GM19455 (cell line): ENCODE results near the gene ACTN4.

Source experiments
- ATAC-seq: cut with Tn5 transposase; IDR thresholded peaks from one replicate; pipeline ENCODE4 v1.9.1; 2021; ENCODE audit not compliant: unreplicated experiment

The ACTN4 gene

DNA sequence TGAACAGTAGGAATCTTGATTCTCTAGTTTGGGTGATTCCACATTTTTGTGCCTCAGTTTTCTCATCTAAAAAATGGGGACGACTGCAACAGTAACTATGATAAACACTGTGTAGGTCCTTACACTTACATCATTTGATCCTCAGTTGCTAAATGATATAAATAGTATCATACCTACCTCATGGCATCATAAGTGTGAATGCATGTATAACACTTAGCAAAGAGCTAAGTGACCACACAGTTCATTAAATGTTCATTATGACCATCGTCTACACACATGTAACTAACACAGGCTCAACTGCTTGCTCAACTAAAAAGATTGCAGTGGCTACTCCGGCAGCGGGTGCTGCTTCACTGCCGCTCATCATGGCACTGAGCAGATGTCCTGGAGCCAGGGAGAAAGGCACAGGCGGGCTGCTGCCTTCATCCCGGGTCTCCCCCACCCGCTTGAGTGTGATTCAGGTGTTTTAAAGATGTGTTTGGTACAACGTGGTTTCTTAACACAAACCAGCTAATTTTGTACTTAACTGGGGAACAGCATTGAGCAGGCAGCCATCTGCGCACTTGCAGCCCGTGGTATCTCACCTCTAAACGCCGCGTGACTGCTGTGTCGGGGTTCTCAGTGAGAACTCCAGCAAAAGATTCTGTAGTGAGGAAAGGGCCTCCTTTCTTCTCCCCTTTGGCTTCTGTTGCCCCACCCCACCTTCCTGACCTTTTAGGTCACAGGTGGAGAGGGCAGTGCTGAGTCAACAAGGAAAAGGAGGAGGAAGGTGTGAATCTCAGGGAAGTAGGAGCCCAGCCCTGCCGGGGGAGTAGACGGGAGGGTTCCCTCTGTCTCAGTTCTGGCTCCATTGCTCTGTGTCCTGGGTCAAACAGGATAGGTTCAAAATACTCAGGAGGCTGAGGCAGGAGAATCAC, 11.7 kb upstream of the ACTN4 start:
- ATAC-seq: no peak

DNA sequence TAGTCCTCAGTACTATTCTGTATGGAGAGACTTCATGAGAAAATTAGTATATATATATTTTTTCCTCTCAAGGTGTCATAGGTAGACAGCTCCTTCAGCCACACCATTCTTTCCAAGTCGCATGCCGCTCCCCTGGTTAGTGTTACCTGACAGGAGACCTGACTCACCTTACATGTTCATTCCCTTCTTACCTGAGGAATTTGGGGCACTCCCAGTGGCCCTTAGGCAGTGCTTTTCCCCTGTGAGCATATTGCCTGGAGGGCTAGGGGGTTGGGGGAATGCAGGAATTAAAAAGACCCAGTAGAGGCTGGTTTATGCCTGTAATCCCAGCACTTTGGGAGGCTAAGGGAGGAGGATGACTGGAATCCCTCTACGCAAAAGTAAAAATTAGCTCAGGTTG, 9.0 kb upstream of the ACTN4 start:
- ATAC-seq: no peak

DNA sequence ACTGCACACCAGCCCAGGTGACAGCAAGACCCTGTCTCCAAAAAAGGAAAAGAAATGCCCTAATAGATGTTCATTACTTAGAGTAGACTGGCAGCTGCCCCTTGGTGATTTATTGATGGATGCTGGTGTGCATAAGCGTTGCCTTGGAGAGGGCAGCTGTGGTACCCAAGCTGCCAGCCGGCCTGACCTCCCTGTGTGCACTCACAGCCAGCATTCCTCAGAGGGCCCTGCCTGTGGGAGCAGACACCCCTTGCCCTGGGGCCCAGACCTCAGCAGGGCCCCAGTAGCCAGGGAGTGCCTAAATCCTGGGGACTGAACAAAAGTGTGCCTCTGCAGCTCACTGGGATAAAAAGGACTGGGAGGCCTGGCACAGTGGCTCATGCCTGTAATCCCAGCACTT, 7.8 kb upstream of the ACTN4 start:
- ATAC-seq: no peak

DNA sequence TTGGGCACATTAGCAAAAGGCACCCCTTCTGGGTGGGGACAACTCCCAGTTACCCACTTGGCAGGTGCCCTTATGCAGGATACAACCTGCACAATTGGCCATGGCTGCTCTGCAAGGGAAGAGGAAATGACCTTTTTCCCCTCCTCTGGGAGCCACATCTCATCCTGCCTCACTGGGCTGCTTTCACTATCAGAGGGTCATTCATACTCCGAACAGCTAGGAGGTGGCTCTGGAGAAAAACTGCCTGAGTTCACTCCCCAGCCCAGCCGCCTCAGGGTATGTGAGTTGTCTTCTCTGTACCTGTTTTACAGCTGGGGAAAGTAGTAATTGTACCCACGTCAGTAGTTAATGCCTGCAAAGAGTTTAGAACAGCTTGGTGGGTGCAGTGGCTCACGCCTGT, 7.1 kb upstream of the ACTN4 start:
- no peak for ATAC-seq

DNA sequence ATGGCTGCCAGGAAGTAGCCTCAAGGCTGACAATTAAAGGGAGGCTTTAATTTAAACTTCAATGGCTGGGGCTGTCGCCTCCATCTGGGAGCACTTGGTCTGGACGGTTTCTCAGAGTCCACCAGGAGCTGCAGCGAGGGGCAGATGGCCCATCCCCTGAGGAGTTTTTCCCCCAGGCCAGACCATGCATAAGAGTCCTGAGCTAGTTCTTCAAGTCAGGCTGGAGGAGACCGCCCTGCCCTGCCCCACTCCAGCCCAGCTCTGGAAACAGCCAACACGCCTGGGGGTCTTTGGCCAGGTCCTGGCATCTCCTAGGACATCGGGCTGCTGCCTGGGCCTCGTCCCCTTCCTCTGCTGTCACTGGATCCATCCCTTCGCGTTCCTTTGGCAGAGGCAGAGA, 5.3 kb upstream of the ACTN4 start:
- ATAC-seq: no peak

DNA sequence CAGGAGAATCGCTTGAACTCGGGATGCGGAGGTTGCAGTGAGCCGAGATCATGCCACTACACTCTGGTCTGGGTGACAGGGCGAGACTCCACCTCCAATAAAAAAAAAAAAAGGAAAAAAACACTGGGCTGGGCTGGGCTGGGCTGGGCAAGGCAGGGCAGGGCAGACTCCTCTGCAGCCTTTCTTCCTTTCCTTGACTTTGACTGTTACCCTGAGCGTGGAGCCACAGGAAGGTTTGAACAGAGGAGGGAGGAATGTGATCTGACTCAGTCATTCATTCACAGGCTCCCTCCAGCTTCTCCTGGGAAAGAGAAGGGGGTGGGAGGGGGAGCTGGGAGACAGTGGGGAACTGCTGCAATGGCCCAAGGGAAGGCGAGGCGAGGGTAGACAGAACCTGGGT, 2.7 kb upstream of the ACTN4 start:
- no peak for ATAC-seq

DNA sequence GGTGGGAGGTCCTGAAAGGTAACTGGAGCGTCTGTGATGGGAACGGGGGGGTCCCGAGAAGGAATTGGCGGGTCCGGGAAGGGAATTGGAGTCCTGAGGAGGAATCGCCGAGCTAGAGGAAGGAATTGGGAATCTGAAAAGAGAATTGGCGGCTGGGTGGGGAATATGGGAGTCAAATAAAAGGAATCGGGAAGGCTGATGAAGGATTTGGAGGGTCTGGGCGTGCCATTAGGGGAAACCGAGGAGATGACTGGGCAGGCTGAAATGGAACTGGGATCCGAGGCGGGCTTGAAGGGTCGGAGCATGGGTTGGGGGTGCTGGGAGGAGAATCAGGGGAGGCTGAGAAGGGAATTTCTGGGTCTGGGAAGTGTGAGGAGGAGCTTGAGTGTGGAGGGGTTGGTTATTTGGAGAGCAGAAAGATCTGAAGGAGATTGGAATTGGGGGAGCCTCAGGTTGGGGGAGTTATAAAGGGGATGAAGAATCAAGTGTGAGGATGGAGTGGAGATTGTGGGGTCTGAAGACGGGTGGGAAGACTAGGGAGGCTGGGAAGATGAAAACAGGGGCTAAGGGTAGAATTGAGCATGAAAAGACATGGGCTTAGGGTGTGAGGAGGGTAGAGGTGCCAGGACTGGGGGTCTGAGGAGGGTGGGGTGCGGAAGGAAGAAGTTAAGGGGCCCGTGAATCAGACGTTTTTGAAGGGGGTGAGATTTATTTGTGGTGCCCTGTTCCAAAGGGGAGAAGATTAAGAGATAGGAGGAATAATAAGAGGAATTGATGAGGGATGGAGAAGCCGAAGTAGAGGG, 718 bp downstream of the ACTN4 start:
- ATAC-seq: no peak

DNA sequence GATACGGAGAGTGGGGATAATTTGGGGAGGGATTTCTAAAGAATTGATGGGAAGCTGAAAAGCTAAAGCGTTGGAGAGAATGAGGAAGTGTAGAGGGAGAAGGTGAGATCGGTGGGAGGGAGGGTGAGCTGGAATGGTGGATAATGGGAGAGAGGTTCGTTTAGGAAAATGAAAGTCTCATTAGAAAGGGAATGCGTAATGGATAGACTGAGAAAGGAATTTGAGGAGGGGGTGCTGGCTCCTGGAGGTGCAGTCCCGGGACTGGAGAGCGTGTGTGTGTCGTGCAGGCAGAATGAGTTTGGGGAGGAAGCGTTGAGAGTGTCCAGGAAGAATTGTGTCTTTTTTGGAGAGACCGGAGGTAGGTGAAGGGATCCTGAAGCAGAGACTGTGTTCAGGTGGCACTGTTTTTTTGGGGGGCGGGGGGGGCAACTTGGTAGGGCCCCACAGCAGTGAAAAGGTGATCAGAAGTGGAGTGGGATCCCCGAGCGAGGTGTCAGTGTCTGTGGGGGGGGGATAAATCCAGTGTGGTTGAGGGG, 1.4 kb downstream of the ACTN4 start:
- ATAC-seq: no peak

DNA sequence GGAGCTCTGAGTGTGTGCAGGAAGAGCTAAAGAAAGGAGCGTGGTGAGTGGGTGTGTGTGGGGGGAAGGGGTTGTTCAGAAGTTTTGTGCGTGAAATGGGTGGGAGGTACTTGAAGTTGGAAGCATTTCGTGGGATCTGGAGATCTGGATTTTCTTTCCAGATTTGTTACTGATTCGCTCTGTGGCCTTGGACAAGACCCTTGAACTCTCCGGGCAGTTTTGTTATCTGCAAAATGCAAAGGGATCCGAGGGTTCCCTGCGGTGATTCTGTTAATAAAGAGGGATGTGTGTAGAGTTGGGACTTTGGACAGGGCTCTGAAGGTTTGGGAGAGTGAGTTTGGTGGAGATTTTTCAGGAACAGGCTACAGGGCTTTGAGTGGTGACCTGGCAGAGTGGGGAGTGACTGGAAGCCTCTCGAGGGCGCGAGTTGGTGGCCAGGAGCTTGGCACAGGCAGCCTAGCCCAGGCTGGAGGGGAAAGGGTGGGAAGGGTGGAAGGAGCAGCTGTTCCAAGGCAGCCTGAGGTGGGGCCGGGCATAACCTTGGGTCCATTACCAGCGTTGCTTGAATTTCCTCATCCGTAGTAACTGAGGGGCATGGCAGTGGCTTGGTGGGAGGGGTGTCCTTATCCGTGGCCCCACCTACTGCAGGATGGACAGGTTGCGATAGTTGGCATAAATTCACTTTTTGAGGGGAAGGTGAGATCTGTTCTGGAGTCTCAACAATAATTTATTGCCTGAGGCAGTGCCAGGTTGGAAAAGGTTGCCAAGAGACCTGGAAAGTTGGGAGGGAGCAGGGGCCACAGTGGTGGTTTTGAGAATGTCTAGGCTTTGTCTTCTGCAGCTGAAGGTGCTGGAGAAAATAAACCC, 2.1 kb downstream of the ACTN4 start:
- ATAC-seq: no peak

DNA sequence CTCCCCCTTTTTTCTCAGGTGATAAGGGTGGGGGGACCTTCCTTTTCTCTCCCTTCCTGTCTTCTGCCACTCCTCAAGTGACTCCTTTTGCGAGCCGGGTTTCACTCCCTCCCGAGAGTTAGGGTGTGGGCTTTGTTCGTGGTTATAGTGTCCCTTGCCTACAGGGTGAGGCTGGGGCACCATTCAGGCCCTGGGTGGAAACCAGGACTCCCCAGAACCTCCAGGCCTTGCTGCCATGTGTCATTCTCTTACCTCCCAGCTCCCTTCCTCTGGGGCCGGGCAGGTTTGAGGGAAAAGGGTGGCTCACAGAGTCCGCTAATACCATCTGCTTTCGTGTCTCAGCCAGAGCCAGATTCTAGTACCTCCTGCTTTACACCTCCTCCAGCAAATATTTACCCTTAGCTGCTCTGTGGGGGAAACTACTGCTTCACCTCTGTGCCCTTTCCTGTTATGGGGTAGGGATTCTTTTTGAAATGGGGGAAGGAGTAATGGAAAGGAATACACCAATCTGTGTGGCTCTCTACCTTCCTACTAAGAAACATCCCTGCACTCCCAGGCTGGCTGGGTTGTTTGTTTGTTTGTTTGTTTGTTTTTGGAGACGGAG, 2.8 kb downstream of the ACTN4 start:
- no peak for ATAC-seq

DNA sequence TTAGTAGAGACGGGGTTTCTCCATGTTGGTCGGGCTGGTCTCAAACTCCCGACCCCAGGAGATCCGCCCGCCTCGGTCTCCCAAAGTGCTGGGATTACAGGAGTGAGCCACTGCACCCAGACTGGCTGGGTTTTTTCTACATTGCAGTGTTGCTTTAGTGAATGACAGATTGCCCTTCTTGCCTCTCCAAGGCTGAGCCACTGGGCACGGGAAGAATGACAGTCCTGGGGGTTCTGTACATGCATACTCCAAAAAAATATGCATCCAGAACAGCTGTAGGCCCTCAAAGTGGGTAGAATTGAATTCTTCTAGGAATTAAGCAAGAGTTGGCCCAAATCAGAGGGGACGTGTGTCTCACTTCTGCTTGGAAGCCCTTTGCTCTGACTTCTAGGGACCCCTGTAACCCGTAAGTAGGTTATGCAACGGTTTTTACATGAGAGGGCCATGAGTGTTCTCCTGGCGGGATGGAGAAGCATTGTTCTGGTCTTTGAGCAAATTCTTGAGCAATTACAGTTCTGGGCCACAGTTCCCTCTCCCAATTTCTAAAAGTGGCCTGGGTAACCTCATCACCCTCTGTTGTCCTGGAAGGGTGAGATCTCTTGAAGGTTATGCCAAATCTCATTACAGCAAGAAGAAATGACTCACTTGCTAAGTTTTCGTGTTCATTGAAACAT, 3.6 kb downstream of the ACTN4 start:
- ATAC-seq: no peak

DNA sequence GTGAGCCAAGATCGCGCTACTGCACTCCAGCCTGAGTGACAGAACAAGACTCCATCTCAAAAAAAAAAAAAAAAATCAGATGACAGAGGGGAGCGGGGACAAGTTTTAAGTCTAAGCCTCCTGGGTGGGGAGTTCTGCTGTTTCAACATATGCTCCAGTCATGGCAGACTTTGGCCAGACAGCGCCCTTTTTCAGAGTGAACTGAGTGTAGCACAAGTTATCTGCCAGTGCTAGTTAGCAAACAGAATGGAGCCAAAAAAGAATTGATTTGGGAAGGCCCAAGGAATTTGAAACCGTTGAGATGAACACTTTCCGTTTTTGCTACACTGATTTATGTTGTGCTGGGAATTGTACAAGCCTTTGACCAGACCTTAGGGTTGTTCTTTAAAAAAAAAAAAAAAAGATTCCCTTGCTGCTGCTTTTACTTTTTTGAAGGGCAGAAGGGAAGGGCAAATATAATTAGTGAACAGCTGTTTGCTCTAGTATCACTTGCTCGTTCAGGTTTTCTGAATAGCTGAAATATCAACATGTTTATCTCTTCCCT, 5.7 kb downstream of the ACTN4 start:
- no peak for ATAC-seq

DNA sequence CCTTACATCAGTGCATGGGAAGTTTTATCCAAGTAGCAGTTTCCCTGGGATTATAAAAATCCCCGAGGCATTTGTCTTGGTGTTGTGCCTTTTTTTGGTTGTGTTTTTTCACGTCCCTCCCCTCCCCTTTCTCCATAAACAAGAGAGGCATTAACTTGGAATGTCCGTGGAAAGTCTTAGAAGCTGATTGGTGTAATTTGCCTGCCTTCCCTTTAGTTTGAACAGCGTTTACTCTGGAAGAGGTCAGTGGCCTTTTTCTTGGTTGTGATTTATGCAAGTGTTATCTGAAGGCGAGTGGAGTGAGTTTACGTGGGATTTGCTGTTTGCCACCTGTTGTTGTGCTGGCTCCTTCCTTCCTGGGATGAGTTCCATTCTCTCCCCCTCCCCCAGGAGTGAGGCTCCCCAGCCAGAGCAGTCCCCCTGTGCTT, 7.2 kb downstream of the ACTN4 start:
- no peak for ATAC-seq

DNA sequence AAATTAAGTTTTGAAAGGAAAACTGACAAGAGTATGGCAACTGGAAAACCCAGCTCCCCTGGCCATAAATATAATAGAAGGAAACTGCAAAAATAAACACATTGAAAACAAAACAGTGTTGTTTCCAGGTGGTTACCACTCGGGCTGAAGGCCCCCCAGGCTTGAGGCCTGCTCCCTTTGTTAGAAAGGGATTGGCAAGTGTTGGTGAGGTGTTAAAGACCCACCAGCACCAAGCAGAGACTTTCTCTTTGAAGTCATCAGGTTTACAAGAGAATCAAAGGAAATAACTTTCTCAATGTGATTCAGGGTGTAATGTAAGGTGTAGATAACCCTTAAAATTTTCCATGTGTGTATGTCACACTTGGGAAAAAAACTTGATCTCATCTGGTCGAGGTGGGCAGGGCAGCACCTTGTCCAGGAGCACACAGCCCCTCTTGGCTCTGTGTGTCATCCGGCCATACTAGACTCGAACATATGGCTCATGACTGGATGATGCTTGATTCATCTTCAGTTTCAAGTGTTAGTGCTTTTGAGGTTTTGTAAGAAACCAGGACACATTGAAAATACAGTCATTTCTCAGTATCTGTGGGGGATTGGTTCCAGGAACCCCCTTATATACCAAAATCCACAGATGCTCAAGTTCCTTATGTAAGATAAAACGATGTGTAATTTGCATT, 7.8 kb downstream of the ACTN4 start:
- ATAC-seq: no peak

DNA sequence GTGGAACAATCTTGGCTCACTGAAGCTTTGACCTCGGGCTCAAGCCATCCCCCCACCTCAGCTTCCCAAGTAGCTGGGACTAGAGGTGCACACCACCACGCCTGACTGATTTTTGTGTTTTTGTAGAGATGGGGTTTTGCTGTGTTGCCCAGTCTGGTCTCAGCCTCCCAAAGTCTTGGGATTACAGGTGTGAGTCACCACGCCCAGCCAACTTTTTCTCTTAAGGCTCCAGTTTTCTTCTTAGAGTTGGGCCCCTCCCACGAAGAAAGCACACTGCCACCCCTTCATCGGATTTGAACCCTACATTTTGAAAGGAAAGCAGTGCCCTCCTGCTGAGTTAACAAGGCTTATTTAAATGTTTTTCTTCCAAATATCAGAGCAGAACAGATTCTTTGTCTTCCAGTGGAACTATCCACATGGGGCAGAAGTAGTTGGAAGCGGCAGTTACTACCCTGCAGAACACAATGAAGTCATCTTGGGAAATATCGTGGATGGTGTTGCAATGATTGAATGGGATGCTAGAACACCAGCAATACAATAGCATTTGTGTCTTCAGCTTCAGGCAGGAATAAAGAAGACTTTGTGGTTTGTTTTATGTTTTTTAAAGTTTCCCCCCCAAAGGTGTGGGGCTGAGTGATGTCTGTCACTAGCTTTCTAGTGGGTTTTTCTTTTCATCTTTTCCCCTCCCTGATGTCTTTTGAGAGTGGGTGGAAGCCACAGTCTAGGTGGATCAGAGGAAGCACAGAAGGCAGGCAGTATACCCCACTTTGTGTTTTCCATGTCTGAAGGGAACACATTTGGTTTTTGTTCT, 8.9 kb downstream of the ACTN4 start:
- no peak for ATAC-seq

DNA sequence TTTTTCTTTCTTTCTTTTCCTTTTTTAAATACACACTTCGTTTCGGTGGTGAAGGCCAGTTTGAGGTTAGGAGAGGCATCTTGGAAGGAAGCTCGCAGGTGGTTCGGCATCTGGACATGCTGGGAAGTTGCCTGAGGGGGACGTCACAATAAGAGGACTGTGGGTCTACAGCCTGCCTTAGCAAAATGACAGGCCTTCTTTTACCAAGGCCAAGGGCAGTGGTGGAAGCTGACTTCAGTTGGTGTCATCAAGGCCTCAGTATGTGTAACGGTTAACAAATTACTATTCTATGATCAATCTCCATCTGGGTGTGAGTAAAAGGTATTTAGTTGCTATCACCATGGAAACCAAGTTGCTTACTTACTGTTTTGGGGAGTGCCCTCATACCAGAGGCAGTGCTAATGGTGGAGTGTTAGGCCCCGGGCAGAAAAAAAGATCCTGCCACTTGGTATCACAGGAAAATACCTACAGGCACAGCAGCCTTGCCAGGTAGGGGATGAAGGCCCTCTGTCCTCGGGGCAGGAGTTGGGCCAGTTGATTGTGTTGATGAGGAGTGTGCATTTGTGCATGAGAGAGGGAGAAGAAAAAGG, 10.3 kb downstream of the ACTN4 start:
- no peak for ATAC-seq

DNA sequence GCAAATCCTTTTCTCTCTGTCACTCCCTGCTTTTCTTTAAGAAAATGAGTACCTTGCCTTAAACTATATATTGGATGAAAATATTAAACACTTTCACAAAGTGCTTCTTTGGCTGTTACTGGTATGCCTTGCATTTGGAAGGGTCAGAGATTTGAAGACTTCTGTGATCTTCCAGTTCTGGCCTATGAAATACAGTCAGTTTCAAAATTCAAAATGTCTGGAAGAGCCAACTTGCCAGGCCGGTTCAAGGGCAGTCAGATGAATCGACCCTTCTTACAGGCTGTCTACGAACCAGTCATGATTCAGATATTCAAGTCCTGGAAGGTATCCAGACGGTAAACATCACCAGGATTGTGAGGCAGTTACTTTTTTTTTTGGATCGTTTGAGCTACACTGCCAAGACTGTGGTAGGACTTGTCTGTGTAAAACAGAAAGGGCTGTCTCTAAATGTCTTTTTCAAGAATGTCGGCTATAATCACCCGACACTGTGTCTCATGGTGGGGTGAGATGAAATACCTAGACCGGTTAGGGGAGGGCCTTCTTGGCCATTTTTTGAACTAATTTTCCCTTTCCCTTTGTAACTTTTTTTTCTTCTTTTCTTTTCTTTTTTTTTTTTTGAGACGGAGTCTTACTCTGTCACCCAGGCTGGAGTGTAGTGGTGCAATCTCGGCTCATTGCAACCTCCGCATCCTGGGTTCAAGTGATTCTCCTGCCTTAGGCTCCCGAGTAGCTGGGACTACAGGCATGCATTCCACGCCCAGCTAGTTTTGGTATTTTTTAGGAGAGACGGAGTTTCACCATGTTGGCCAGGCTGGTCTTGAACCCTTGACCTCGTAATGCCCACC, 11.2 kb downstream of the ACTN4 start:
- no peak for ATAC-seq
